ENCODE data around the gene DEFB131A.
"Not testable (repeated sequence)": the region's sequence is repeated elsewhere in the genome, so short reads cannot be mapped to it uniquely, and the experiment has no call there.

DNA sequence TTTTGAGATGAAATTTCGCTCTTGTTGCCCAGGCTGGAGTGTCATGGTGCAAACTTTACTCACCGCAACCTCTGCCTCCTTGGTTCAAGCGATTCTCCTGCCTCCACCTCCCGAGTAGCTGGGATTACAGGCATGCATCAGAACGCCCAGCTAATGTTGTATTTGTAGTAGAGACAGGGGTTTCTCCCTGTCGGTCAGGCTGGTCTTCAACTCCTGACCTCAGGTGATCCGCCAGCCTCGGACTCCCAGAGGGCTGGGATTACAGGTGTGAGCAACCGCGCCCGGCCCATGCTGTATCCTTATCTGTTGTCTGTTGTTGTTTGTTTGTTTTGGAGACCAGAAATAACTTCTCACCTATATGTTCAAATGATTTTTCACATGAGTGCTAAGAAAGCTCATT, 42.7 kb downstream of the DEFB131A start:
- not testable (repeated sequence) for TF ChIP-seq POLR2AphosphoS5, EP300 (IDR thresholded peaks at IDR 0.05)

Data from esophagus muscularis mucosa (tissue), 3 donors.